ENCODE measurements around the gene IVNS1ABP. TPM values are rescaled to one million over a fixed set of nuclear protein-coding genes. Genes with fewer than 3 reads are reported as not detected.
A peak's percentile ranks its signal among the peaks of the same experiment; 100 is the strongest.

The IVNS1ABP gene
- total and polyA plus RNA-seq, 2 of the 13 experiments (the other 11 are each of a cell fraction or from before 2014, with no cell fraction given), result 49.1 to 51.7 TPM

GRCh38 chr1:185317034-185317885, at the start of gene IVNS1ABP (continued):
- peak; percentile 84 for TF ChIP-seq ARID4A (CRISPR knock-in tag; IDR thresholded peaks at IDR 0.05; ENCODE audit: borderline replicate concordance)
- TF ChIP-seq IKZF5 (CRISPR knock-in tag; IDR thresholded peaks at IDR 0.05), result no peak
- no peak; the same call in 1 of the 2 replicates for TF ChIP-seq NCOA2 (CRISPR knock-in tag; IDR thresholded peaks at IDR 0.05)
- TF ChIP-seq ZNF235 (CRISPR knock-in tag; IDR thresholded peaks at IDR 0.05; ENCODE audit: borderline replicate concordance), result no peak
- TF ChIP-seq ZNF704 (CRISPR knock-in tag; IDR thresholded peaks at IDR 0.05; ENCODE audit: borderline replicate concordance), result 0 out of 2 replicates have a peak, but pooled peaks have one; percentile 14
- no peak; the same call in 1 of the 2 replicates for TF ChIP-seq ZNF878 (CRISPR knock-in tag; IDR thresholded peaks at IDR 0.05)
- no peak for TF ChIP-seq ZBTB43 (CRISPR knock-in tag; conservative IDR thresholded peaks at IDR 0.05)
- TF ChIP-seq JUND (CRISPR knock-in tag; IDR thresholded peaks at IDR 0.05), result no peak
- no peak for TF ChIP-seq FIP1L1 (IDR thresholded peaks at IDR 0.05; ENCODE audit: borderline replicate concordance, insufficient read depth, low read depth, low read length)
- TF ChIP-seq NFYB (CRISPR knock-in tag; IDR thresholded peaks at IDR 0.05), result no peak
- no peak for TF ChIP-seq ZNF556 (CRISPR knock-in tag; IDR thresholded peaks at IDR 0.05; ENCODE audit: borderline replicate concordance)
- no peak for TF ChIP-seq SRSF9 (IDR thresholded peaks at IDR 0.05; ENCODE audit: borderline replicate concordance, insufficient read depth, low read depth, low read length, poor library complexity, severe bottlenecking)
- TF ChIP-seq ZSCAN29 (CRISPR knock-in tag; conservative IDR thresholded peaks at IDR 0.05), result no peak
- TF ChIP-seq HDAC6 (IDR thresholded peaks at IDR 0.05; ENCODE audit: low read depth, low read length), result no peak
- no peak for TF ChIP-seq SOX6 (IDR thresholded peaks at IDR 0.05)
- no peak for TF ChIP-seq SOX6 (CRISPR knock-in tag; IDR thresholded peaks at IDR 0.05)
- no peak; the same call in 1 of the 2 replicates for TF ChIP-seq ZNF607 (CRISPR knock-in tag; IDR thresholded peaks at IDR 0.05; ENCODE audit: borderline replicate concordance)
- TF ChIP-seq ATF4 (CRISPR knock-in tag; IDR thresholded peaks at IDR 0.05), result no peak
- TF ChIP-seq ZNF256 (CRISPR knock-in tag; conservative IDR thresholded peaks at IDR 0.05), result peak; percentile 82; the same call in 1 of the 2 replicates
- peak; percentile 87 for TF ChIP-seq ZNF792 (CRISPR knock-in tag; IDR thresholded peaks at IDR 0.05)

Data from HepG2 (cell line).